HG02885 (cell line): ENCODE data around the gene SPDYE2B.
A peak's percentile ranks its signal among the peaks of the same experiment; 100 is the strongest.
"Not testable (repeated sequence)": the region's sequence is repeated elsewhere in the genome, so short reads cannot be mapped to it uniquely, and the experiment has no call there.

Experiments
- ATAC-seq: cut with Tn5 transposase; IDR thresholded peaks from one replicate; pipeline ENCODE4 v1.9.1; 2021; ENCODE audit warnings: mild to moderate bottlenecking; ENCODE audit not compliant: unreplicated experiment, poor library complexity

SPDYE2B gene

DNA sequence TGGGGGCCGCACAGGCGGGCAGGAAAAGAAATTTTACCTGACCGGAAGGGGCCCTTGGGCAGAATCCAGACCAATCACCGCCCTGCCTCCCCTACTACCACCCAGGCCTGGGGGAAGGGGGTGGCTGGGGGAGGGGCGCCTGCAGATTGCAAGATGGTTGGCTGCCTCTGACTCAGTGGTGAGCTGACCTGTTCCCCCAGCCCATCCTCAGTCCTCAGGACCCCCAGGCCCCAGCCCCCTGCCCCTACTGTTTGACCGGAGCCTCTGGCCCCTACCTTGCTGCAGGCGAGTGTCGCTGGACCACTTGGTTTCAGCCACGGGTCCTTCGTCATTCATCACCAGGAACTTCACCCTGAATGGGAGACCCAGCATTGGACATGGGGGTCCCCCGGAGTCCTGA, 11.3 kb upstream of the SPDYE2B start:
- ATAC-seq, result peak; percentile 16

DNA sequence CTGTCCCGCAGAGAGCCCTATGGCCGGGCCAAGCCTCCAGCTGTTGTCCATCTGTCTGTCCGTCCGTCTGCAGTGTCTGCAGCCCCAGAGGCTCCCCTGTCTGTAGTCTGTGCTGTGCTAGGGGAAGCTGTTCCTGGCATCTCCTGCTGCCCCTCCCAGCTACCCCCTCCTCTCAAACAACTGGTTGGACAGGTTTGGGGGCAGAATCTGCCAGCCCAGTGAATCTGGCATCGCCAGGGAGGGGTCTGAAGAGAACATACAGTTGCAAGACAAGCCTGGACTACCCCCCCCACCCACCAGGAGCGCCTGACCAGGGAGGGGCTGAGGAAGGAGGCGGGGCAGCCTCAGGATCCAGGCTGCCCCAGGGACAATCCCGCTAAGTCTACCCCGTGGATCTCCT, 7.4 kb upstream of the SPDYE2B start, which contains the start of gene UPK3BL1:
TSS of gene UPK3BL1 (minus strand) at position 101 of the 400 bp plus-strand sequence. CDS start at position 51, 50 bp downstream.
- not testable (repeated sequence) for ATAC-seq

DNA sequence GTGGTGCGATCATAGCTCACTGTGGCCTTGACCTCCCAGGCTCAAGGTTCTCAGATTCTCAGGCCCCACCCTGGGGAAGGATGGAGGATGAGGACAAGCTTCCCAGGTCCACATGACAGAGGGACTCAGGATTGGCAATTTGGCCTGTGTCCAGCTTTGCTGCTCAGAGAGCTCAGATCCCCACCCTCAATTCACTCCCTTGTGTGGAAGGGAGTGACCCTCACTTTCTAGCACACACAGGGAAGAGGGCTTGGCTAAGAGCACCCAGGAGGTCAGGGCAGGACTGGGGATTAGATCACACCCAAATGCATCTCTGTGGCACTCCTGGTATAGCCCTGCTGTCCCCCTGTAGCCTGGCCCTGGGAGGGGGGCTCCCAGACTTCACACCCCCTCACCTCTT, 6.7 kb upstream of the SPDYE2B start:
- not testable (repeated sequence) for ATAC-seq

DNA sequence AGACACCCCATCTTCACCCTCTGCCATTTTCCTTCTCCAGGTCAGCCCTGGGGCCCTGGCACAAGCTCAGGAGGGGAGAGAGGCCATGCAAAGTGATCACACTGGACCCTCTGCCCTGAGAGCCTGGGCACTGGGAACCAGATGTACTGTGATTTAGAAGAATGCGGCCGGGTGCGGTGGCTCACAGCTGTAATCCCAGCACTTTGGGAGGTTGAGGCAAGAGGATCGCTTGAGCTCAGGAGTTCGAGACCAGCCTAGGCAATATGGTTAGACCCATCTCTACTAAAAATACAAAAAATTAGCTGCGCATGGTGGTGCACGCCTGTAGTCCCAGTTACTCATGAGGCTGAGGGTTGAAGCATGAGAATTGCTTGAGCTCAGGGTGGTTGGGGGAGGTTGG, 2.3 kb upstream of the SPDYE2B start:
- not testable (repeated sequence) for ATAC-seq

DNA sequence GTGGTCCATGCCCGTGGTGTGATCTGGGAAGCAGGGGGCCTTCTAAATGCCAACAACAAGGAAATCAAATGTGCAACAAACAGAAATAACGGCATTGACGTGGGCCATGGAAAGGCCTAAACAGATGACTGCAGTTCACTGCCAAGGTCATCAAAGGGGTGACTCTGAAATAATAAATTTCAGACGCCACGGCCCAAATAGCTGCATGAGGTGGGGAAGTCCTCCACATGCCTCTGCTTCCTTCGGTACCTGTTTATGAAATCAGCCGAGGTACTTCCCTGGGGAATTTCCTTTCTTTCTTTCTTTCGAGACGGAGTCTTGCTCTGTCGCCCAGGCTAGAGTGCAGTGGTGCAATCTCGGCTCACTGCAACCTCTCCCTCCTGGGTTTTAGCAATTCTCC, 14.6 kb downstream of the SPDYE2B start:
- ATAC-seq, result not testable (repeated sequence)

DNA sequence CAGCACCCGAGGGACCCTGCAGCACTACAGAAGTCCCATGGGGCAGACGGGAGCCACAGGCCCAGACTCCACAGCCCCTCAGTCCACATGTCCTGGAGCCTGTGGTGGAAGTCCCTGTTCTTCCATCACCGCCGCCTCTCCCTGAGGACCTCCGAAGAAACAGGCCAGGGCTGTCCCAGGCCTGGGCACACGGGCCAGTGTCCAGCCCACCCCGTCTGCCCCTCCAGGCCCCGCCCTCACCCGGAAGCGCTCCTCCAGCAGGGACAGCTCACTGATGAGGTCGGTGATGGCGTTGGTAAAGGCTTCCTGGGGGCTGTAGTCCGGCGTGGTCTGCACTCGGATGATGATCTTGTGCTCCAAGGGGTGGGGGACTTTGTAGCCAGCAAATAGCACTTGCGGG, 16.7 kb downstream of the SPDYE2B start:
- not testable (repeated sequence) for ATAC-seq

DNA sequence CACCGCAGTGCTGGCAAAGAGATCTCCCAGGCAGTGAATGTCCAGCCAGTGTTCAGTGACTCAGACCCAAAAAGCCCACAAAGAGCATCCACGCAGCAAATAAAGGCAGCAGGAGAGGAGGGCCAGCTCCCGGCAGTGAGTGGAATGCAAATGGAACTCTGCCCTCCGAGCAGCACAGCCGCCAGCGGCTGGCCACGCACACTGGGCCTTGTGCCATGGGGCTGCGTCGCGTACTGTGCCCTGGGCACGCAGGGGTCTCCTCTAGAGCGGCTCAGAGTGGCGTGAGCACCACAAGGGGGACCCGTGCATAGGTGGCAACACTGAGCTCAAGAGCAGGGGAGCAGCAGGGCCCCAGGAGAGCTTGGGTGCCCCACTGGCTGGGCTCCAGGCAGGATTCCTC, 17.4 kb downstream of the SPDYE2B start:
- ATAC-seq, result not testable (repeated sequence)

DNA sequence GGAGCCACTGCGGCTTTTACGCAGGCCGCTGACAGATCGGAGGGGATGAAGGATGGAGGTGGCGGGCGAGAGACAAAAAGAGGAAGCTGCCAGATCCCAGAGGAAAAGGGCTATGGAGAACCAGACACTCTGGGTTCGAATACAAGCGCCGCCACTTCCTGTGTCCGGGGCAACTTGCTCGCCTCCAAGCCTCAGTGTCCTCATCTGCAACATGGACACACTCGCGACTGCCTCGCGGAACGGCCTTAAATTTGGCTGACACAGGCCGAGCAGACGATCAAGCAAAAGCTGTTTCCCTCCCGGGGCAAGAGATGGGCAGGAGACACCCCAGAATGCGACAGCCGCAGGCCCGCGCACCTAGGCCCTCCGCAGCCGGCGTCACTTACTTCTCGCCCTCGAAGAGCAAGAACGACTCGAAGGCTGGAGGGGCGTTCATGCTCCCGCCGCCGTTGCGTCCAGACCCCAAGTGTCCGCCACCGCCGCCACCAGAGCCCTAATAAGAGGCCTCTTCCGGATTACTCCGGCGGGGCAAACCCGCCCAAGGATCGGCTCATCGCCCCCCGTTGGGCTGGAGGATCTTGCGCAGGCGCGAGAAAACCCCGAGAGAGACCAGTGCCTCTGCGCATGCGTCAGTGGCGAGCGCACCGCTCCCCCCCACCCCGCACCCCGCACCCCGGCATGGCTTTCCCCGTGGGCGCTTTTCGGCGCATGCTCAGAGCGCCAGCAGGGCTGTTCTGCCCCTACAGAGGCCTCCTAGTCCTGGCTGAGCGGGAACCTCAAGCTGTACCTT, 21.2 kb downstream of the SPDYE2B start, which contains the start of gene POLR2J2:
TSS of gene POLR2J2 (minus strand) at position 498 of the 790 bp plus-strand sequence. CDS start at position 436, 62 bp downstream.
- peak; percentile 82 for ATAC-seq

DNA sequence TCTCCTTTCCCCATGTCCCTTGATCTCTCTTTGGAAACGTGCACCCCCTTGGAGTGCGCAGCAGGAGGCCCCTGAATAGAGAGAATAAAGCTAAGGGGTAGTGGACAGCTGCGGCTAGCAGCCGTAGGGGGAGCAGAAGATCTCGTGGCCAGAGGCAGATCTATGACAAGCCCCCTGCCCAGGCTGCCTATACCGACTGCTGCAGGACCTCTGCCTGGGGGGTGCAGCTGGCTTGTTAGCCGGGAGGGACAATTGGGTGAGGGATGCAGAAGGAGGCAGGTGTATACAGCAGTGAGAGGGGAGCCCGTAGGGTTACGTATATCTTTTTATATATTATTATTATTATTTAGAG, 21.8 kb downstream of the SPDYE2B start:
- ATAC-seq, result peak; percentile 32

DNA sequence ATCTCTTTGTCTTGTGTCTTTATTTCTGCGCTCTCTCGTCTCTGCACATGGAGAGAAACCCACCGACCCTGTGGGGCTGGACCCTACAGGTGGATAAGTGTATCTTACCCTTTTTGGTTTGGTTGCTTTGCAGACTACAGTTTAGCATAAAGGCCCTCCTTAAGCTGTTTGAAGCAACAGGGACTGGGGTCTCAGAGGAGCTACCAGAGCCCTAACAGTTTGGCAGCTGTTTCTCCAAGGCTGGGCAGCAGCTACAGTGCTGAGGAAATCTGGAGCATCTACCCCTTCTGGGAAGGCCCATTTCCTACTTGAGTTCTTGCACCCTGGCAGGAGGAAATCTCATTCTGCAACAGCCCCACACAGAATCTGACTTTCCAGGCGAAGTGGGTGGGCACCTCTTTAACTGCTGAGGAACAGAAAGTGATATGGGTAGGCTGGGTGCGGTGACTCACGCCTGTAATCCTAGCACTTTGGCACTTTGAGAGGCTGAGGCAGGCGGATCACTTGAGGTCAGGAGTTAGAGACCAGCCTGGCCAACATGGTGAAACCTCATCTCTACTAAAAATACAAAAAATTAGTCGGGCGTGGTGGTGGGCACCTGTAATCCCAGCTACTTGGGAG, 23.4 kb downstream of the SPDYE2B start:
- not testable (repeated sequence) for ATAC-seq

DNA sequence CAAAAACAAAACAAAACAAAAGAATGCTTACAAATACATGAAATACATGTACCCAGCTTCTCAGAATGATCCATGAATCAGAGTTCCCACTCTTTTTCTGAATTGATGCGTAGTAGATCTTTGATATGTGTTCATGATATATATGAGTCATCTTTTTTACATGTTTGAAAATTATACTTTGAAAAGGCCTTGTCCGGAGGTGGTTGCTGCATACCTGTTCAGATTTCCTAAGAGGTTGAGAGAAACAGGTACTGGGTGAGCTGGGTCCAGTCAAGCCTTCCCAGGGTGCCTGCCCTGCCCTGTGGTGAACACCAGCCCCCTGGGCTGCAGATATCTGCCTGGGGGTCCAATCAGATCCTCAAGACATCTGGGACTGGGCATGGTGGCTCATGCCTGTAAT, 25.4 kb downstream of the SPDYE2B start:
- not testable (repeated sequence) for ATAC-seq

DNA sequence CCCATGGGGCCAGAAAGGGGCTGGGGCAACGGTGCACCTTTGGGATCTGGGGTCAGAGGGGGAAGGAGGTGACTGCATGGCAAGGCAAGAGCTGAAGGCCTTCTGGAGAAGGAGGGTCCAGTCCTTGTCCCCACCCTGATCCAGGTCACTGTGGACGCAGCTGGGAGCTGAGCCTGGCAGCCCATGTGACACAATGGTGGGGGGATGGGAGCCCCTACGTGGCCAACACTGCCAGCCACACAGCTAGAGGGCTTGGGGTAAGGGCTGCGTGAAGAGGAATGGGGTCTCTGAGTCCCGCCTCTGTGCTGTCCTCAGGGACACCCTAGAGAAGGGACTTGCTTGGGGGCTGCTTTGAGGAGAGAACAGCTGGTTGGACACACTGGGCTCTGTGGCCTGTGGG, 30.7 kb downstream of the SPDYE2B start:
- not testable (repeated sequence) for ATAC-seq

DNA sequence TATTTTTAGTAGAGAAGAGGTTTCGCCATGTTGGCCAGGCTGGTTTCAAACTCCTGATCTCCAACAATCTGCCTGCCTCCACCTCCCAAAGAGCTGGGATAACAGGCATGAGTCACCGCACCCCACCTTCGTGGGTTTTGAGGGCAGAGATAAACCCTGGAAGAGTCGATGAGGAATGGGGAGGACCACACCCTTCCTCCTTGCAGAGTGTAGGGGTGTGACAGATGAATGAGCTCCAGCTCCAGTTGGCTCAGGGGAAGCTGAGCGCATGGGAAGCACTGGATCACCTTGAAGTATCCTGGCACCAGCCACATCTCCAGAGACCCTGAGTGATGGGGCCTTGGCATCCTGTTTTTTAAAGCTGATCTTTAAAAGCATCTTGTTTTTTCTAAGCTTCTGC, 32.4 kb downstream of the SPDYE2B start:
- not testable (repeated sequence) for ATAC-seq

DNA sequence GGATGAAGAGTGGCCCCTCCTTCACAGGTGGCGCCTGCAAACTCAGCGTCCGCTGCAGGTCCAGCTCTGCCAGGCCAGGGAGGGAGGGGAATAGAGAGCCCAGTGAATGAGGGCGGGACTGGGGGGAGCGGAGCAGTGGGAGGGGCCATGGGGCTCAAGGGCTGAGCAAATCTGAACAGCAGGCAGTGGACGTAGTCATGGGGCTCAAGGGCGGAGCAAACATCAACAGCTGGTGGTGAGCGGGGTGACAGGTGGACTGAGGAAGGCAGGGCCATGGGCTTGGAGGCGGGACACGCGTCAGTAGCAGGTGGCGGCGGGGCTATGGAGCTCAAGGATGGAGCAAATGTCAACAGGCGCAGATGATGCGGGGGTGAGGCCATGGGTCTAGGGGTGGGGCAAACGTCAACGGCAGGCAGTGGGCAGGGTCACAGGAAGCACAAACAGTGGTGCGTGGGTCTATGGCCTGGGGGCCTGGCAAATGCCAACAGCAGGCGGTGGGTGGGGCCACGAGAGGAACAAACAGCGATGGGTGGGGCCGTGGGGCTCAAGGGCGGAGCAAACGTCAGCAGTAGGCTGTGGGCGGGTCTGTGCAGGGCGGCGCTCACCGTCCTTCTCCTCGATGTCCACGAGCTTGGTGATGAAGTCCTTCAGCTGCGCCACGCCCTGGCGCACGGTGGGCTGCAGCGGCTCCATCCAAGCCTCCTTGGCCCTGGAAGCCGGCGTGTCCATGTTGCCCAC, 38.3 kb downstream of the SPDYE2B start:
- ATAC-seq, result peak; percentile 80

DNA sequence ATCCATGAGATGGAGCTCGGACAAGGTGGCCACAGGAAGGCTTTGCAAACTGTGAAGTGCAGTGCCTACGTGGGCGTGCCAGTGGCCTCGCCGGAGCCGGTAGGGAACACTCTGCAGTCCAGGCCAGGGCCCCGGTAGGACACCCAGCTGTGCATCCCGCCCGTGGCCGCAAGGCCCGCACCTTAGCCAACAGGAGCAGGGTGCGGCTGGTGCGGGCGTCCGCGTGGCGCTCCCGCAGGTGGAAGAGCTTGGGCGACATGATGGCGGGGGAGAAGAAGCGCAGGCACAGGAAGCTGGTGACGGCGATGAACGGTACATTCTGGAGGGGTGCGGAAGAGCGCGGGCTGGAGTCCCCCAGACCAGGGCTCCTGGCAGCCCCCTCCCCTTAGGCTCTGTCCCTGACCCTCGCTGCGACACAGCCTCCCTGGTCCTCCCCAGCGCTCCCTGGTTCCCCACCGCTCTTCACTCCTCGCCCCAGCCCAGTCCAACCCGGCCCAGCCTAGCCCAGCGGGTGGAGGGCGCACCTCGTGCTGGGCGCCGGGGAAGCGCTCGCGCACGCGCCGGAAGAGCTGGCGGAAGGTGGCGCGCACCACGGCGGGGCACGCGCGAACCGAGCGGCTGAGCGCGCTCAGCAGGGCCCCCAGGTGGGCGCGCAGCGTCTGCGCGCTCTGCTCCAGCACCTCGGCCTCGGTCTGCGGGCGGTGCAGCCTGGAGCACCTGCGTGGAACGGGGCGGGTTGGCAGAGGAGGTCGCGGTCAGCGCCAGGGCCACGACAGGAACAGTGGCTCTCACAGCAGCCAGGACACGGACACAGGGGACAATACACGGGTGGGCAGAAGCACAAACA, 39.5 kb downstream of the SPDYE2B start:
- ATAC-seq, result peak; percentile 72

DNA sequence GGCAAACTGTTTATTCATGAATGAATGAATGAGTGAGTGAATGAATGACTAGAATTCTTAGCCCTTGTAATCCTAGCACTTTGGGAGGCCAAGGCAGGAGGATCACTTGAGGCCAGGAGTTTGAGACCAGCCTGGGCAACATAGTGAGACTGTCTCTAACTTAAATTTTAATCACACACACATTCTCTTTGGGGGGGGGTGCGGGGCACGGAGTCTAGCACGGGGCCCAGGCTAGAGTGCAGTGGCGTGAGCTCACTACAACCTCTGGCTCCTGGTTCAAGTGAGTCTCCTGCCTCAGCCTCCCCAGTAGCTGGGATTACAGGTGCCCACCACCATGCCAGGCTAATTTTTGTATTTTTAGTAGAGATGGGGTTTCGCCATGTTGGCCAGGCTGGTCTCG, 40.5 kb downstream of the SPDYE2B start:
- not testable (repeated sequence) for ATAC-seq

DNA sequence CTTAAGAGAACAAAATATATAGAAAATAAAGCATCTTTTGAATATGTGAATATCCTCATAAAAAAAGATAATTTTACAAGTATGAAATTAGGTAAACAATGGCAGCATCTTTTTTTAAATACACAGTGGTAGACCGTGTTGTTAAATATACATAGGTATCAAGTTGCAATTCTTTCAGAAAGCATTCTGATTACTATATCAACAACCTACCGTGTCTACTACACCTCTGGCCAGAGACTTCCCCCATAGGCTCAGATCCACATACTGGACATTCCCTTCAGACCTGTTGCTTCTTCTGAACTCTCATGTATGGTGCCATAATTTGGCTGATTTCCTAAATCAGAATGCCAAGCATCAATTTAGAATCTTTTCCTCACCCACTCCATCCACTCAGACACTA, 43.9 kb downstream of the SPDYE2B start:
- ATAC-seq, result not testable (repeated sequence)

DNA sequence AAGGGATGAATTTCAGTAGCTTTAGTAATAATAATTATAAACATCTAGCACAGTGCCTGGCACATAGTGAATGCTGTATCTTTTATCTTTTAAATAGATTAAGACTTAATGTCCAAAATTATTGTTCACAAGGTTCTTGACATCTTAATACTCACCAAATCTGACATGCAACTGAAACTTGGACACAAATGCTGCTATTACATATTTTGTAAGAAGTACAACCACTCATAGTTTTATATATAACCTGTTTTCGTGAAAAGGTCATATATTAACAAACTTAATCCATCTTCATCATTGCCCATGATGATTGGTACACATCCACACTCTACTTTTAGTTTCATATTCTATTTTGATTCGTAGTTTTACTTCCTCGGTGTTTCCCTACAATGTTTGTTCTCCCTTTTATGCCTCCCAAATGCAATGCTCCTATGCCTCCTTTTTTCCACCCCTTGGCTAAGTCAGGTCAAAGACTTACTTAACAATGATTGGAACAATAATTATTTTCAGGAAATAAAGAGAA, 45.0 kb downstream of the SPDYE2B start:
- ATAC-seq, result not testable (repeated sequence)

DNA sequence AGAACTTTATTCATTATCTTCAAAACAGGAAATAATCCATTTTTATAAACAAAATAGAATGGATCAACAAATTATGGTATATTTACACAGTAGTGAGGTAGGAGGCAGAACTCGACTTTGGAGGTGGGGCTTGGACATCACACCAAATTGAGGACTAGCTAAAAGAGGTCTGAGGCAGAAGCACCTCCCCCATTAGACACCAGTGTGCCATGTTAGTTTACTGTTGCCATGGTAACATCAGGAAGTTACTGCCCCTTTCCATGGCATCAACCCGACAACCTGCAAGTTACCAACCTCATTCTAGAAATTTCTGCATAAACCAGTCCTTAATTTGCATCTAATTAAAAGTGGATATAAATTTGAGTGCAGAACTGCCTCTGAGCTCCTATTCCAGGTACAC, 45.9 kb downstream of the SPDYE2B start:
- ATAC-seq, result not testable (repeated sequence)
